Measurements from ENCODE around the gene AVPR1A.
"Not testable (repeated sequence)": the region's sequence is repeated elsewhere in the genome, so short reads cannot be mapped to it uniquely, and the experiment has no call there.

AVPR1A gene

GRCh38 chr12:63150713-63151622, at the start of gene AVPR1A:
Gene AVPR1A, minus strand, starts transcription at chr12:63151201. Its CDS starts 365 bp downstream, at chr12:63150836.
- no peak for DNase-seq

GRCh38 chr12:63196168-63196567, 45.2 kb upstream of the AVPR1A start:
- no peak for DNase-seq

GRCh38 chr12:63179224-63179623, 28.2 kb upstream of the AVPR1A start:
- no peak for DNase-seq

GRCh38 chr12:63170321-63170720, 19.3 kb upstream of the AVPR1A start:
- DNase-seq: no peak

- DNase-seq: not testable (repeated sequence)
These were observed 16.7 kb upstream of the AVPR1A start for GRCh38 chr12:63167741-63168140.

GRCh38 chr12:63164911-63165310, 13.9 kb upstream of the AVPR1A start:
- no peak for DNase-seq

- DNase-seq: no peak
These were observed 12.5 kb upstream of the AVPR1A start for GRCh38 chr12:63163541-63163940.

GRCh38 chr12:63155375-63155774, 4.4 kb upstream of the AVPR1A start:
- DNase-seq: no peak

- no peak for DNase-seq
These were observed 3.6 kb upstream of the AVPR1A start for GRCh38 chr12:63154560-63154959.

- no peak for DNase-seq
These were observed 1.3 kb upstream of the AVPR1A start for GRCh38 chr12:63152321-63152700.

GRCh38 chr12:63151623-63152320, 771 bp upstream of the AVPR1A start:
- DNase-seq: peak; percentile 60

- no peak for DNase-seq
These were observed 890 bp downstream of the AVPR1A start for GRCh38 chr12:63149909-63150712.

GRCh38 chr12:63144556-63144955, 6.4 kb downstream of the AVPR1A start:
- DNase-seq: no peak

GRCh38 chr12:63138488-63138887, 12.5 kb downstream of the AVPR1A start:
- no peak for DNase-seq

GRCh38 chr12:63133981-63134380, 17.0 kb downstream of the AVPR1A start:
- DNase-seq: no peak

- DNase-seq: no peak
These were observed 18.8 kb downstream of the AVPR1A start for GRCh38 chr12:63132201-63132600.

GRCh38 chr12:63129927-63130326, 21.1 kb downstream of the AVPR1A start:
- DNase-seq: no peak

- no peak for DNase-seq
These were observed 26.2 kb downstream of the AVPR1A start for GRCh38 chr12:63124778-63125177.

GRCh38 chr12:63103494-63104131, 47.4 kb downstream of the AVPR1A start:
- DNase-seq: peak; percentile 5

GRCh38 chr12:63101920-63102319, 49.1 kb downstream of the AVPR1A start:
- DNase-seq: no peak

GRCh38 chr12:63098851-63099250, 52.1 kb downstream of the AVPR1A start:
- peak; percentile 1 for DNase-seq

GRCh38 chr12:63095369-63095980, 55.5 kb downstream of the AVPR1A start:
- DNase-seq: no peak

Data from NCI-H1694 treated with DMSO at 0.1 percent for 48 hours (cell line).